NCI-H187 (cell line): ENCODE measurements around the gene SDCCAG8.
A peak's percentile ranks its signal among the peaks of the same experiment; 100 is the strongest.

Experiments
- DNase-seq, 2 experiments: peaks; one replicate each; lab custom pipeline; 2025; lab: John Stamatoyannopoulos, UW

Gene SDCCAG8

GRCh38 chr1:243420016-243420945 lies 164.4 kb downstream of the SDCCAG8 start:
- DNase-seq: no peak

DNA sequence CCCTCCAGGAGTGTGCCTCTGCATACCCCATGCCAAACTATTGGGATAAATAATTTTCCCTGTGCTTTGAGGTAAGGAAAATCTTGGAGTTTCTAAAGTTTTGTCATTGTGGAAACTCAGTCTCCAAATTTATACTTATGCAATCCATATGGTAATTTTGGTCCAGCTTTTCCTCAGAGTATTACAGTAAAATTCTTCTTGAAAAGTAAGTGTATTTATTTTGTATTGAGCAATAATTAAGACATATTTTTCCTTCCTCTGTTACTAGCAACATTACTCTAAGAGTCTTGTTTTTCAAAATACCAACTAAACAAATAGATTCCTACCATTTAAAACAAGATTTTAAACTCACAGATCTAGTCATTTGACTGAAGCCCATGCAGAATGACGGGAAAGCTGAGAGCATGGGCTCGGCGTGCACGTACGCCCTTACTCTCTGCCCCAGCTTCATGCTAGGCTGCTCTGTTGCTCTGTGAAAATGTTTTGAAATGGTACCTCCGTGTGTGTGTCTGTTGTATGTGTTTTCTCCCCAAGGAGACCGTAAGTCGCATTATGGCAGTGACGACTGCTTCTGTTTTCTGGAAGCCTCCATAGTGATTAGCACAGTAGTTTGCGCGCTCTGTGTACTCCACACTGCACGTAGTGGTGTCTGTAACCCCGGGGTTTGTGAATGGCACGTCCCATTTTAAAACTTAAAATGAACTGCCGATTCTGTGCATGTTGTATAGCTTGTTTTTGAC lies 165.3 kb downstream of the SDCCAG8 start:
- no peak for DNase-seq

- DNase-seq: peak in 1 of 2 experiments; percentile 9
Observed at GRCh38 chr1:243421784-243422183, 165.9 kb downstream of the SDCCAG8 start.

DNA sequence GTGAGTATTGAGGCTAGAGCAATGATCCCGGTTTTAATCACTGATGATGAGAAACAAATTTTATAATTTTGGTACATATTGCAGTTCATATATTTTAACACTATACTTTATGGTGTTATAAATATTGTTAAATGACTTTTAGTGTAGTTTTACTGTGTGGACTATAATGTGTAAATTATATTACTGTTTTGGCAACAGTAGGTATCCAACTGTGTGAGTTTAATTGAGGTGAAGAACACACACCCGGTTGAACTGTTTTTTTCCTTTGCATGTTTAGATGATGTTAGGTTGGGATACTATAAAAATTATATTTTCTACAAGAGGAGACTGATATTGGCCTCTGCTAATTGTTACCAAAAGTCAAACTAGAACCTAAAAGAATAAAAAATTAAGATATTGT lies 166.5 kb downstream of the SDCCAG8 start:
- no peak for DNase-seq

DNA sequence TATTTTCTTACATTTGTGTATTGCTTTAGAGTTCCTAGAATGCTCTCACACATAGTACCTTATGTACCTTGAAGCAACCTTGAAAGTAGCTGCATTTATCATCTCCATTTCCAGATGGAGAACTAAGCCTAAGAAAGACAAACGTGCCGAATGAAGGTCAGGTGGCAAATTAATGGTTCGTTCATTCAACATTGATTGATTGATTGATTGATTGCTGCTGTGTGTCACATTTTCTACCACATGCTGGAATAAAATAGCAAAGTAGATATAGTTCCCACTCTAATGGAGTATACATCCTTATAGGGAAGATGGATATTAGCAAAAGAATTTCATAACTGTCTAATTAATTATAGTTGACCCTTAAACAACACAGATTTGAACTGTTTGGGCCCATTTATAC lies 172.2 kb downstream of the SDCCAG8 start:
- DNase-seq: no peak

DNA sequence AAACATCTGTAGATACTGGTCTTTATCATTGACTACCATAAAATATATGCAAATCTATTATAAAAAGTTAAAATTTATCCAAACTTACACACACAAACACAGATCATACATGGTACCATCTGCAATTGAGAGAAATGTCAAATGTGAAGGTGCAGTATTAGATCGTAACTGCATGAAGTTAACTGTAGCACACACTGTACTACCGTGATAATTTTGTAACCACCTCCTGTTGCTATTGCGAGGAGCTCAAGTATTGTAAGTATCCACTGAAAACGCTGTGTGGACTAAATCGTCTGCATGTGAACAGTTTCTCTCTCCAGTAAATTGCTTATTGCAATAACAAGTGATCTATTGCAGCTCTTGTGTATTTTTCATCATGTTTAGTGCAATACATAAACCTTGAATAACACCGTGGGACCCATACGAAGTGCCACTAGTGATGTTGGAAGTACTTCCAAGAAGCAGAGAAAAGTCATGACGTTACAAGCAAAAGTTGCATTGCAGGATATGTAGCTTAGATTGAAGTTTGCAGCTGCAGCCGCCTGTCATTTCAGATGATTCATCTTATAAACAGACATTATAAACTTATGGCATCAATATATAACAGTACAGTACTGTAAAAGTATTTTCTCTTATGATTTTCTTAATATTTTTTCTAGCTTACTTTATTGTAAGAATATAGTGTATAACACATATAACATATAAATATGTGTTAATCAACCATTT lies 172.9 kb downstream of the SDCCAG8 start:
- DNase-seq: no peak

- no peak for DNase-seq
Observed at GRCh38 chr1:243431591-243431990, 175.8 kb downstream of the SDCCAG8 start.

- DNase-seq: no peak
Observed at GRCh38 chr1:243432136-243432535, 176.3 kb downstream of the SDCCAG8 start.

DNA sequence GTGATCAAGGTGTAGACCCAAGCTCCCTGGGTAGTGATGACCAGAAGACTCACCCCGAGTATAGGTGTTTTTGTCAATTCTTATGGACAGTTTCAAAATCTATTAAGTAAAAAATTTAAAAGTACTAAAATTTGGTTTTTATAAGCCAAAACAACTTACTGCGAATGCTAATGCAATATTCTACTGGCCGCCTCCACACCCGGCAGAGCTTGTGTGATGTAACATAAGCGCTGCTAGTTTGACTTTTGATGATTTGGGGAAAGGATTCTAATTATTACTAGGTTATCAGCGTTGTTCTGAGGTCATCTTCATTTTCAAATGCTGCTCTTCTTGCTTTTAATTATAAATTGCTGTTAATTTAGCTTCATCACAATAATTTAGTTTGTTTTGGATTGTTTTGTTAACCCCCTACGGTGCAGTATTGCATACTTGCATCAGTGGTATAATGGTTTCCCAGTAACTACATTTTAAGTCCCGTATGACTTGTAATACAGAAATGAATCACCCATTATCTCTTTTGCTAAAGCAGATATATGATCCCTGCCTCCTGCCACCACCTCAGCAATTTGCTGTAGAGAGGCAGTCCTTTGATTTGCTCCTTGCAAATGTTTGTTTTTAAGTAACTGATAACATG lies 178.0 kb downstream of the SDCCAG8 start:
- no peak for DNase-seq

- no peak for DNase-seq
Observed at GRCh38 chr1:243434594-243434993, 178.8 kb downstream of the SDCCAG8 start.

GRCh38 chr1:243435836-243436235 lies 180.0 kb downstream of the SDCCAG8 start:
- DNase-seq: no peak

DNA sequence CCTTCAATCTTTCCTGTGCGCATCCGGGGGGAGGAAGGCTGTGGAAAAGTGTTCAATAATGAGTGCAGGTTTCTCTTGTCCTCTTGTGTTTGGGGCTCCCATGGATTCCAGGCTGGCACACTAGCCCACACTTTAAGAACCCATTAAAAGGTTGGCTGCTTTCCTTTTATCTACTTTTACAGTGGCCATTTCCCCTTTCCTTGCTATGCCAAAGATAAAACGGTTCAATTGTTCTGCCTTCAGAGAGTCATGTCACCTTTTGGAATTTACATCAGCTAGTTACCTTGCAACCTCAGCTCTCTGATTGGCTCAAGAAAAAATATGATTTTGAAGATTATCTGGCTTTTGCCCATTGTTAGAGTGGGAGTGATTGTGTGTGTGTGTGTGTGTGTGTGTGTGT lies 182.3 kb downstream of the SDCCAG8 start:
- DNase-seq: no peak

DNA sequence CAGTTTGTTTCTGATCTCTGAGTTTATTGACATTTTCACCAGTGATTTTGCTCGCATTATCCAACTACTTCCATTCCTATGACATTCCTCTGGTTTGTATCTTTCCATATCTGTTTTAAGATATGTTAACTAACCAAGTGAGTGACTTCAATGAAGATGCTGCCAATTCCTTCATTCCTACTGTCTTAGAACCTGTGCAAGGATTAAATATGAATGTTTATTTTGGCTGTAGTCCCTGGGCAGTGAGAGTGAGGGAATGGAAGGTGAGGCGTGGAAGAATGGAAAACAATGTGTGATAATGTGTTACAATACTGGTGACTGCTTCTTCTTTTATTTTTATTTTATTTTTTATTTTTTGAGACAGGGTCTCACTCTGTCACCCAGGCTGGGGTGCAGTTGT lies 183.0 kb downstream of the SDCCAG8 start:
- no peak for DNase-seq

GRCh38 chr1:243440406-243440805 lies 184.6 kb downstream of the SDCCAG8 start:
- no peak for DNase-seq

DNA sequence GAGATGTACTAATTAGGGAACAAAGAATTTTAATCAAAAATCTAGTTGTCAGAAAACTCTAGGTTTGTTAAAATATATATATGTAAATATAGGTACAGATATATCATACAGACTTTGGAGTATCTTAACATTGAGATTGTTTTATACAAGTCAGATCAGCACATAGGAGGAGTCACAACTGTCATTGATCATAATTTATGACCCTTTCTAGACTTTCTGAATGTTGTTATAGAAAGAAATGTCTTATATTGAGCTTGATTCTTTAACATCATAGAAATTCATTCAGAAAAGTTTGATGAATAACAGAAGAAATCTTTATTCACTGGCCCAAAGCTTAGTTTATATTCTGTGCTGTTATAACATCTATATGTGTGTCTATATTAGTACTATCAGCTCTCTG lies 185.8 kb downstream of the SDCCAG8 start:
- no peak for DNase-seq

DNA sequence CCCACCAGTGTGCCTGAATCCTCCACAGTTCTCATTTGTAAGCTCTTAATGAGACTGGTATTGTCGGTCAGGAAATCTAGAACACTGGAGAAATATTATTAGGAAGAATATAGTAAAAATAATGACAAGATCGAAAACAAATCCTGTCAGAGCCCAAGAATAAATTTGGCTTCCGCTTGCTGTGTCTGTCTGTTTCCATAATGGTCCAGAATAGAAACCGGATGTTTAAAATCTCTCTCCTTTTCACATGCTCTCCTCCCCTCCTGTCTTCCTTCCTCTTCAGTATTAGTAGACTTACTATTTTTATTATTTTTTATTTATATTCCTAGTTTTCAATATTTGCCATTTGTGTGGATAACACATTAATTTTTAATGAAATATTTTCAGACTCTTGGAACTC lies 187.7 kb downstream of the SDCCAG8 start:
- no peak for DNase-seq

DNA sequence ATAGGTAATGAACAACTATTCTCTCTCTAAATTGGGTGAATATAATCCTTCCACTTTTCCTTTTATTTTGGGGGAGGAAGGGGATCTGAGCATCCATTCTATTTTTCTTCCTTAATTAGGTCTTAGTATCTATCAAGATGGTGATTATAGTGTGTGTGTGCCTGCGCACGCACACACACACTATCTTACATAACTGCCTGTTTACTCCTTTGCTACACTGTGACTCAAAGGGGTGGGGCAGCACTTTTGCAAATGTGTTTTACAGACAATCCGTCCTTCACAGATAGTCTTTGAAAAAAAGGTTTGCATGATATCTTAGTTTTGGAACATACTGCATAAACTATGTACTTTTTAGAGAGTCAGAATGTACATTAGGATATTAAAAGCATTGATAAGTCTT lies 191.5 kb downstream of the SDCCAG8 start:
- no peak for DNase-seq

GRCh38 chr1:243447844-243448243 lies 192.0 kb downstream of the SDCCAG8 start:
- no peak for DNase-seq

GRCh38 chr1:243449373-243449772 lies 193.5 kb downstream of the SDCCAG8 start:
- no peak for DNase-seq

DNA sequence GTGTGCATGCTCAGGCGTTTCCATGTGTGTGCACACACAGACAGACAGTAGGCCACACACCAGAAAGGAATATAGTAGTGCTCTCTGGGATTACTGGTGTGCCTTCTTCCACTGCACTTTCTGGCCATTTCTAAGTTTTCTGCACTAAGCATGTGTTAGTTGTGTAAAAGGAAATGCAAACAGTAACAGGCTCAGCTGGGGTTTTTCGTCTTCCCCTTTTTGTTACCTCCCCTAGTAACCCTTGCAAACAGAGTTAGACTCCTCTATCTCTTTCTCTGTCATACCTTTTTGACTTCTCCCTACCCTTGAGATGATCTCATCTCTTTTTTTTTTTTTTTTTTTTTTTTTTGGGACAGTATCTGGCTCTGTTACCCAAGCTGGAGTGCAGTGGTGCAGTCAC lies 196.3 kb downstream of the SDCCAG8 start:
- no peak for DNase-seq

DNA sequence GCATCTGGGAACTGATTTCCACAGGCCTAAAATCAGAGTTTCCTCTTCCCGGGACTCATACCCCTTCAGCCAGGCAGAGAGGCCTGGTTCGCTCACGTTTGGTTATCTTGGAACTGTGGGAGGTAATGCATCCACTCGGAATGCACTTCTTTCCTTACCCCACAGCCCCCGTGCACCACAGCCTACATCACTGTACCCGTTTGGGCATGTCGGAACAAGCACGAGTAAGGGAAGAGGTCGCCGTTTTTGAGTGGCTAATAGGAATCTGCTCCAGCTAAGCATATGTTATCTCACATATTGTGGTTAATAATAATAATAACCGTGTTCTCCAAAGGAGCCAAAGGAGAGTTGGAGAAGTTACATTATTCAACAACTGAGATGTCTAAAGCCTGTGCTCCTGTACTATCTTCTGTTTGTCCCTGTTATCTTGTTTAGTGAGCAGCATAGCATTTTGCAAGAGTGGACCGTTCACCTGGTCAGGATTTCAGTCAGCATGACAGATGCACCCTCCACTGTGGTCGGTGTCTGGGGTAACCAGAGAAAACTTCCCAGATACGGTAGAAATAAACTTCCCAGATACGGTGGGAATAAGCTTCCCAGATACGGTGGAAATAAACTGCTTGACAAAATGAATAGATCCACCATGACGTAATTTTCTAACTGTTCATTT lies 198.6 kb downstream of the SDCCAG8 start:
- no peak for DNase-seq
